DOHH2 (cell line): ENCODE results near the gene NKAPL.

Experiments used
- H3F3A ChIP-seq: fragments of 200-600 bp; sonication (generic), shearing (Covaris generic); 2 replicates; pipeline ENCODE4 v1.6.0; 2016; ENCODE audit warnings: antibody characterized with exemption, mild to moderate bottlenecking; ENCODE audit not compliant: control insufficient read depth, insufficient read depth
- H3K27ac ChIP-seq: fragments of 200-600 bp; sonication (generic); 2 replicates; pipeline ENCODE4 v1.5.1; 2014; ENCODE audit warnings: low read depth, mild to moderate bottlenecking, low read length, moderate library complexity
- H3K27me3 ChIP-seq: fragments of 200-600 bp; sonication (generic); 2 replicates; pipeline ENCODE4 v1.6.1; 2014; ENCODE audit warnings: mild to moderate bottlenecking, low read length, mixed read lengths; ENCODE audit not compliant: control insufficient read depth
- H3K36me3 ChIP-seq: fragments of 200-600 bp; sonication (generic); 2 replicates; pipeline ENCODE4 v1.6.1; 2014; ENCODE audit warnings: mild to moderate bottlenecking, low read length, moderate library complexity, mixed read lengths; ENCODE audit not compliant: control insufficient read depth
- H3K4me1 ChIP-seq: fragments of 200-600 bp; sonication (generic); 2 replicates; pipeline ENCODE4 v1.6.1; 2014; ENCODE audit warnings: mild to moderate bottlenecking, low read length, mixed read lengths; ENCODE audit not compliant: control insufficient read depth
- H3K4me2 ChIP-seq: fragments of 200-600 bp; sonication (generic); 2 replicates; pipeline ENCODE4 v1.6.0; 2014; ENCODE audit warnings: mild to moderate bottlenecking, low read length, moderate library complexity
- H3K4me3 ChIP-seq: fragments of 200-600 bp; sonication (generic); 2 replicates; pipeline ENCODE4 v1.5.1; 2014; ENCODE audit warnings: mild to moderate bottlenecking, low read length, mixed read lengths
- H3K79me2 ChIP-seq: fragments of 200-600 bp; sonication (generic); 2 replicates; pipeline ENCODE4 v1.6.1; 2014; ENCODE audit warnings: mild to moderate bottlenecking, low read length, mixed read lengths; ENCODE audit not compliant: control insufficient read depth
- H3K9me2 ChIP-seq: fragments of 200-600 bp; sonication (generic); replicated peaks from 2 replicates; pipeline ENCODE4 v1.6.1; 2014; ENCODE audit warnings: mild to moderate bottlenecking, low read length, mixed read lengths; ENCODE audit not compliant: control insufficient read depth
- H3K9me3 ChIP-seq: fragments of 200-600 bp; sonication (generic); 2 replicates; pipeline ENCODE4 v1.6.1; 2014; ENCODE audit warnings: antibody characterized with exemption, low read length, mixed read lengths; ENCODE audit not compliant: control insufficient read depth, insufficient read depth
- H4K20me1 ChIP-seq: fragments of 200-600 bp; sonication (generic); 2 replicates; pipeline ENCODE4 v1.6.0; 2014; ENCODE audit warnings: low read depth, mild to moderate bottlenecking, antibody characterized with exemption, low read length, moderate library complexity; ENCODE audit not compliant: control insufficient read depth, insufficient read depth
- EZH2phosphoT487 ChIP-seq: fragments of 200-600 bp; sonication (generic); IDR thresholded peaks from 2 replicates; pipeline ENCODE4 v1.6.1; 2017; ENCODE audit warnings: borderline replicate concordance, mild to moderate bottlenecking, antibody characterized with exemption, low read length, moderate library complexity, mixed read lengths
- TF ChIP-seq, protein P1 (sequence below): fragments of 200-600 bp; sonication (generic); IDR thresholded peaks from one replicate; pipeline ENCODE4 v1.5.1; 2014; ENCODE audit warnings: antibody characterized with exemption, mild to moderate bottlenecking, low read depth, low read length; ENCODE audit not compliant: poor library complexity, severe bottlenecking

NKAPL gene

DNA sequence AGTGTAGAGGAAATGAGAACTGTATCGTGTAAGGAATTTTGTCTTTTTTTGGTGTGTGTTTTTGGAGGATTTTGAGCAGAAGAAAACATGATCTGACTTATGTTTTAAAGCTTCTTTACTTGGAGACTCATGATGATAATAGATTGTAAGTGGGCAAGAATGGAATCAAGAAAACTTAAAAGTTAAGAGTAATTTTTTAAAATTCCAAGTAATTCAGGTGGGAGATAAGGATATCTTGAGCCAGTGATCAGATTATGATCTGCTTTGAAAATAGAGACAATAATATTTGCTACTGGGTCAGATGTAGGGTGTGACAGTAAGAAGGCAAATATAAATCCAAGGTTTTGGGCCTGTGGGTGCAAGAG lies 8.6 kb downstream of the NKAPL start:
- H3K9me3 ChIP-seq: no peaks in the 10 kb centered on the region
- peak overlapping the region; percentile 77 for H3K4me2 ChIP-seq
- H3K9me2 ChIP-seq: no peaks in the 10 kb centered on the region
- H4K20me1 ChIP-seq: no peaks in the 10 kb centered on the region
- no peaks in the 10 kb centered on the region for H3K27me3 ChIP-seq
- TF ChIP-seq, protein P1, sequence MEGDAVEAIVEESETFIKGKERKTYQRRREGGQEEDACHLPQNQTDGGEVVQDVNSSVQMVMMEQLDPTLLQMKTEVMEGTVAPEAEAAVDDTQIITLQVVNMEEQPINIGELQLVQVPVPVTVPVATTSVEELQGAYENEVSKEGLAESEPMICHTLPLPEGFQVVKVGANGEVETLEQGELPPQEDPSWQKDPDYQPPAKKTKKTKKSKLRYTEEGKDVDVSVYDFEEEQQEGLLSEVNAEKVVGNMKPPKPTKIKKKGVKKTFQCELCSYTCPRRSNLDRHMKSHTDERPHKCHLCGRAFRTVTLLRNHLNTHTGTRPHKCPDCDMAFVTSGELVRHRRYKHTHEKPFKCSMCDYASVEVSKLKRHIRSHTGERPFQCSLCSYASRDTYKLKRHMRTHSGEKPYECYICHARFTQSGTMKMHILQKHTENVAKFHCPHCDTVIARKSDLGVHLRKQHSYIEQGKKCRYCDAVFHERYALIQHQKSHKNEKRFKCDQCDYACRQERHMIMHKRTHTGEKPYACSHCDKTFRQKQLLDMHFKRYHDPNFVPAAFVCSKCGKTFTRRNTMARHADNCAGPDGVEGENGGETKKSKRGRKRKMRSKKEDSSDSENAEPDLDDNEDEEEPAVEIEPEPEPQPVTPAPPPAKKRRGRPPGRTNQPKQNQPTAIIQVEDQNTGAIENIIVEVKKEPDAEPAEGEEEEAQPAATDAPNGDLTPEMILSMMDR: no peak
- TF ChIP-seq EZH2phosphoT487: no peak
- H3K4me3 ChIP-seq: peak overlapping the region; percentile 81
- peak overlapping the region; percentile 21; the same call in 1 of the 2 replicates for H3K27ac ChIP-seq
- peaks cover 8% of the 10 kb centered on the region; the same call in 1 of the 2 replicates for H3K36me3 ChIP-seq
- H3F3A ChIP-seq: no peaks in the 10 kb centered on the region
- H3K79me2 ChIP-seq: peaks cover 6% of the 10 kb centered on the region
- peaks cover 22% of the 10 kb centered on the region for H3K4me1 ChIP-seq

GRCh38 chr6:28269492-28269891 lies 10.4 kb downstream of the NKAPL start:
- TF ChIP-seq, protein P1: no peak
- no peak for TF ChIP-seq EZH2phosphoT487
- no peak overlapping the region for H3K4me2 ChIP-seq

DNA sequence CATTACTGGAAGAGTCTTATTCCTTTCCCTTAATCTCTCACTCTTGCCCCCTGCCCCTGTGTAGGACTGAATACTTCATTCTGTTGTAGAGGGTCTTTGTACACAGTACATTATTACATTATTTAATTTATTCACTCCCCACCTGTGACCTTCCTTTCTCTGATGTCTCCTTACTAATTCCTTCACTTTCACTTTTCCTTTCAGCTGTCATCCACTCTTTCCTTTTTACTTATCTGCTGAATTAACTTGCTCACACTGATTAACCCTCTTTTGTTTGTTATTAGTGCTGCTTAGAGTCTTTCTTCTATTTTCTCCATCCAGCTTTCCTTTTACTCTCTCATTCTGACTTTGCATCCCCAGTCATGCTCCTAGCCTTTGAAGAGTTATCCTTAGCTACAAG lies 15.8 kb downstream of the NKAPL start:
- H3F3A ChIP-seq: no peaks in the 10 kb centered on the region
- no peaks in the 10 kb centered on the region for H3K79me2 ChIP-seq
- peaks cover 27% of the 10 kb centered on the region for H3K36me3 ChIP-seq
- no peaks in the 10 kb centered on the region for H3K4me1 ChIP-seq
- no peak overlapping the region for H3K4me3 ChIP-seq
- no peak overlapping the region for H3K4me2 ChIP-seq
- no peak overlapping the region for H3K27ac ChIP-seq
- no peak for TF ChIP-seq EZH2phosphoT487
- TF ChIP-seq, protein P1: no peak
- H3K9me2 ChIP-seq: no peaks in the 10 kb centered on the region
- no peaks in the 10 kb centered on the region for H3K27me3 ChIP-seq
- no peaks in the 10 kb centered on the region for H4K20me1 ChIP-seq
- no peaks in the 10 kb centered on the region for H3K9me3 ChIP-seq

More at GRCh38 chr6:28269492-28269891, 10.4 kb downstream of the NKAPL start:
- no peaks in the 10 kb centered on the region for H3K27me3 ChIP-seq
- no peaks in the 10 kb centered on the region for H3K9me3 ChIP-seq
- peaks cover 6% of the 10 kb centered on the region for H3K79me2 ChIP-seq
- H3K4me3 ChIP-seq: no peak overlapping the region
- peaks cover 22% of the 10 kb centered on the region for H3K4me1 ChIP-seq
- H3K36me3 ChIP-seq: peaks cover 17% of the 10 kb centered on the region
- no peaks in the 10 kb centered on the region for H4K20me1 ChIP-seq
- H3K27ac ChIP-seq: no peak overlapping the region
- H3K9me2 ChIP-seq: no peaks in the 10 kb centered on the region
- H3F3A ChIP-seq: no peaks in the 10 kb centered on the region
